HG02642 (cell line): Measurements from ENCODE around the gene KCTD4.
"Not testable (repeated sequence)": the region's sequence is repeated elsewhere in the genome, so short reads cannot be mapped to it uniquely, and the experiment has no call there.

Source experiments
- ATAC-seq: cut with Tn5 transposase; IDR thresholded peaks from one replicate; pipeline ENCODE4 v1.9.1; 2021; ENCODE audit warnings: mild to moderate bottlenecking; ENCODE audit not compliant: unreplicated experiment, poor library complexity

KCTD4 gene

DNA sequence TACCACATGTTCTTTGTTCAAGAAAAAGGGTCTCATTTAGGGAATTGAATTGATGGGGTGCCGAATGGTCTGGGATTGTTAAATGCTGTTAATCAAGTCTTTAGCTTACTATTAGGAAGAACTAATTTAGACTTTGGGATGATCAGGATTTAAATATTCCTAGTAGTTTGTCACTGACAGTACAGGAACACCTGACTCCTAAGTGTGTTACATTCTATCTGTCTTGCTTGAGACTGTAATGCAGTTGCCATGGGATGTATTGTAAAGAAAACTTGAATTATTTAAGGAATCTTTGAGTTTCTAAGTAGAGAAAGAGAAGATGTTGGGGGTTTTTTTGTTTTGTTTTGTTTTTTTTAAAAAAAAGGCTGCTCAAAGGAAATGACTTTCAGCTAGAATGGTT lies 17.8 kb upstream of the KCTD4 start:
- ATAC-seq, result no peak

GRCh38 chr13:45216193-45216592 lies 15.3 kb upstream of the KCTD4 start:
- ATAC-seq, result no peak

DNA sequence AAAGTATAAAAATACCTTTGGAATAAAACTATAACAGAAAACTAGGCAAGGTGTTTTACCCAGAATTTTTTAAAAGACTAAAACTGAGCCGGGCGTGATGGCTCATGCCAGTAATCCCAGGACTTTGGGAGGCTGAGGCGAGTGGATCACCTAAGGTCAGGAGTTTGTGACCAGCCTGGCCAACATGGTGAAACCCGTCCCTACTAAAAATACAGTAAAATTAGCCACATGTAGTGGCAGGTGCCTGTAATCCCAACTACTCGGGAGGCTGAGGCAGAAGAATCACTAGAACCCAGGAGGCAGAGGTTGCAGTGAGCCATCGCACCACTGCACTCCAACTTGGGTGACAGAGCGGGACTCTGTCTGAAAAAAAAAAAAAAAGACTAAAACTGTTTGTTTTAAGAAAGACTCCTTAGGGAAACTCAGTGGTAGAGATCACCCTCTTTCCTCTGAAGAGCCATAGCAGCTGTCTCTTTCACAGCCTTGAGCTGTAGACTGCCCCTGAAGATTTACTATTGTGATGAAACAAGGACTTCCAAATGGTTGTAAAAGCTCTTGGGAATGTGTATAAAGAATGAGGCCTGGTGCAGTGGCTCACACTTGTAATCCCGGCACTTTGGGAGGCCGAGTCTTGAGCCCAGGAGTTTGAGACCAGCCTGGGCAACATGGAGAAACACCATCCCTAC lies 14.7 kb upstream of the KCTD4 start:
- ATAC-seq, result no peak

DNA sequence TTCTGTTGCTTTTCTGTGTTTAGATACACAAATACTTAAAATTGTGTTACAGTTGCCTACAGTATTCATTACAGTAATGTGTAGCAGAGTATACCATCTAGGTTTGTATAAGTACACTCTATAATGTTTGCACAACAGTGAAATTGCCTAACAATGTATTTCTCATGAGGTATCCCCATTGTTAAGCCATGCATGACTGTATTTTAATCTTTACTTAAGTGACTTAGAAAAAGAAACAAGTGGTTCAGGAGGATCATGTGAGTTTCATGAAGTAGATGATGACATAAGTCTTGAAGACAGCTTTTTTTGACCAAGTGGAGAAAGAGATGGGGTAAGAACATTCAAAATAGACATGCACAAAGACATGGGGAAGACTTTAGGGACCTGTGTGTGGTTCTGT lies 8.4 kb upstream of the KCTD4 start:
- ATAC-seq, result no peak

GRCh38 chr13:45208132-45208531 lies 7.3 kb upstream of the KCTD4 start:
- ATAC-seq, result no peak

GRCh38 chr13:45207319-45207718 lies 6.5 kb upstream of the KCTD4 start:
- ATAC-seq, result no peak

GRCh38 chr13:45206340-45206739 lies 5.5 kb upstream of the KCTD4 start:
- ATAC-seq, result peak; percentile 71

GRCh38 chr13:45205124-45205523 lies 4.3 kb upstream of the KCTD4 start:
- ATAC-seq, result no peak

GRCh38 chr13:45199711-45200110 lies 1.1 kb downstream of the KCTD4 start:
- ATAC-seq, result no peak

- ATAC-seq, result no peak
Measured at GRCh38 chr13:45198924-45199323, 1.9 kb downstream of the KCTD4 start.

DNA sequence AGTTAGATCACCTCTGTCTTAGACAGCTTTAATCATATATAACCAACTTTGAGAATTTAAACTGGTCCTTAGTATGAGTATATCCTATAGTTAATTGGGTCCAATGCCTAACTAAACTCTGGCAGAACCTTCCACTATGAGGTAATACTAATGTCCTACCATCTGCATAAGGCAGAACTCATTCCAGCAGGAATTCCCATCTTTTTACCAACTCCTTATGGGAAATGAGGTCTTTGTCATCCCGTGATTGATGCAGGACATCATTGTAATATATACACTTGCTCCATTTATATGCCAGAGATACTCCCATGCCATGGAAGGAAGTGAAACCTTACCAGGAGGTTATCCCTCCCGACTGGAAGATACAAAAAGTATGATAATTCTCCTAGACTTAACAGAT lies 2.8 kb downstream of the KCTD4 start:
- ATAC-seq, result no peak

GRCh38 chr13:45196622-45197021 lies 4.2 kb downstream of the KCTD4 start:
- ATAC-seq, result no peak

- no peak for ATAC-seq
Measured at GRCh38 chr13:45196096-45196495, 4.7 kb downstream of the KCTD4 start.

- ATAC-seq, result no peak
Measured at GRCh38 chr13:45195421-45195820, 5.4 kb downstream of the KCTD4 start.

DNA sequence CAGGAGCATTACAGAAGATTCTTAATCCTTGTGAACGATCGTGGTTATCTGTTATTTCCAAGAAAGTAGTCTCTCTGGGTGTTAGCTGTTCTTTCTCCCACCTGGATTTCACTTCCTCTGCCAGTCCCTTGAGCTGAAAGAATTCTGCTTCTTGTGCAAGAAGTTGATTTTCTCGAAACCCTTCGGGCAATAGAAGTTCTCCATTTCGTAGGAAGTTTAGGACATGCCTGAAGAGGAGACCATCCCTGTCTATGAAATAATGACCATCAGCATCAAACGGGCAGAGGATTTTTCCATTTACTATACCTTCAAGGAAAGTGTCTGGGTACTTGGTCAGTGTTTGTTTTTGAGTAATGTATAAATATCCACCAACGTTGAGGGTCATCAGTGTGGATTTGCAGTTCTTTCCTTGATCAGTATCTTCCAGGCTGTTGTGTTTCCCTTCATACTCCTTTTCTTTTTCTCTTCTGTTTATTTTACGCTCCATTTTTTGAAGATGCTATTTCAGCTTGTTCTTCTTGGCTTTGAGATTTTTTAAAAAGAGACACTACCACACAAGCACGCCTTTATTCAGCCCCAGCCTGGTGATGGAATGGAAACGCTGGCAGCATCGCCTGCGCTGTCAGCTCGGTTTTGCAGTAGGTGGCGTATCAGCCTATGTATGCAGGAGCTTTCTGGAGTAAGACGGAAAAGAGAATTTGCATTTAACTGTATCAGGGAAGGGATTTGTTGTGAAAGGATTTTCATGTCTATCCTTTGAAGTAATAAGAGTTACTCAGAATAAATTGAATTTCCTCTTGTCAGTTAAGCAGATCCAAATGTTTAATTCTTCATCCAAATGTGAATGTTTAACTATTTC lies 6.5 kb downstream of the KCTD4 start:
- no peak for ATAC-seq

GRCh38 chr13:45191874-45192273 lies 9.0 kb downstream of the KCTD4 start:
- ATAC-seq, result no peak

GRCh38 chr13:45189511-45189910 lies 11.3 kb downstream of the KCTD4 start:
- ATAC-seq, result not testable (repeated sequence)

DNA sequence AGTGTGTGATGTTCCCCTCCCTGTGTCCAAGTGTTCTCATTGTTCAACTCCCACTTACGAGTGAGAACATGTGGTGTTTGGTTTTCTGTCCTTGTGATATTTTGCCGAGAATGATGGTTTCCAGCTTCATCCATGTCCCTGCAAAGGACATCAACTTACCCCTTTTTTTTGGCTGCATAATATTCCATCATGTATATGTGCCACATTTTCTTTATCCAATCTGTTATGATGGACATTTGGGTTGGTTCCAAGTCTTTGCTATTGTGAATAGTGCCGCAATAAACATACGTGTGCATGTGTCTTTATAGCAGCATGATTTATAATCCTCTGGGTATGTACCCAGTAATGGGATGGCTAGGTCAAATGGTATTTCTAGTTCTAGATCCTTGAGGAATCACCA lies 11.8 kb downstream of the KCTD4 start:
- not testable (repeated sequence) for ATAC-seq

GRCh38 chr13:45185286-45185685 lies 15.6 kb downstream of the KCTD4 start:
- no peak for ATAC-seq

GRCh38 chr13:45184693-45185092 lies 16.2 kb downstream of the KCTD4 start:
- no peak for ATAC-seq

GRCh38 chr13:45180713-45181601 lies 19.9 kb downstream of the KCTD4 start:
- ATAC-seq, result no peak
